ENCODE results near the gene KDM2A.

KDM2A gene

GRCh38 chr11:67286621-67287333 is 167.7 kb downstream of the KDM2A start:
- DNase-seq (ENCODE audit: low read depth) = no peak

DNA sequence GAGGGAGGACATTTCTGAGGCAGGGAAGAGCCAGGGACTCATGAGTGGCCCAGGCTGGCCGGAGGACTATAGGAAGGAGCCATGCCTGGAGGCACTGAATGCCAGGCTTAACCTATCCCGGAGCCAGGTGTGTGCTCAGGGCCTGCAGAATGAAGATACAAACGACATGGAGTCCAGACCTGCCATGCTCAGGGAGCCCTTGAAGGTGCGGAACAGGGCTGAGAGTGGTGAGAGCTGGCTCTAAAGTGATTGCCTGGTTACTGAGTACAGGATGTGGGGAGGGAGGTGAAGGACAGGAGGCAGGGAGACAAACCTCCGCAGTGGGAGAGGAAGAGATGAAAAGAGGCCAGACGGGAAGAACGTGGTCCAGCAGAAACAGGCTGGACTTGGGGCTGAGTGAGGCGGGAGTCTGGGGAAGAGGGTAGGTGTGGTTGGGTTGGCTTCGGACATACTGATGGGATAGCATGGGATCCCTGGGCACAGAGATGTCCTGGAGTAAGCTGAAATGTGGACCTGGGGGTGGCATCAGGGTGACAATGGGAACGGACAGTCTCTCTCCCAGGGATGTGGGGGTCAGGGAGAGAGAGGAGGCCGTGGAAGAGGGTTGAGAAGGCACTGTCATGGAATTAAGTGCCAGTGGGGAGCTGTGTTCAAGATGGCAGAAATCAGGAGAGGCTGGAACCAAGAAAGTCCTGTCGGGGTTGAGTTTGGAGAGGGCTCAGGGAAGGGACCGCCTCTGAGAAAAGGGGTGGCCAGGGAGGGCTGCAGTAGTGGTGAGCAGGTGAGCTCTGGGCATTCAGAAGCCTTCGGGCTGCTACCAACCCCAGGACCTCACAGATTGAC is 168.5 kb downstream of the KDM2A start:
- DNase-seq (ENCODE audit: low read depth) = no peak

DNA sequence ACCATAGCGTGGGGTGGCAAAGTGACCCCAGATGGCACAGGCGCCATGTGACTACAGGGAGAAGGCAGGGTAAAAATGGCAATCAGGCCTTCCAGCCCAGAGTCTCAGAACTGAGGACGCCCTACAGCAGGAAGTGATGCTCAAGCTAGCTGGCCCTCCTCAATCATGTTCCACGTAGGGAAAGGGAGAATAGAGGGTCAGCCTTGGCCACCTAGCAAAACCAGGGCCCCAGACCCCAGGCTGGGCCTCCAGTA is 169.1 kb downstream of the KDM2A start:
- DNase-seq (ENCODE audit: low read depth) = no peak

GRCh38 chr11:67288452-67289225 is 169.6 kb downstream of the KDM2A start:
- peak; percentile 74 for DNase-seq (ENCODE audit: low read depth)

DNA sequence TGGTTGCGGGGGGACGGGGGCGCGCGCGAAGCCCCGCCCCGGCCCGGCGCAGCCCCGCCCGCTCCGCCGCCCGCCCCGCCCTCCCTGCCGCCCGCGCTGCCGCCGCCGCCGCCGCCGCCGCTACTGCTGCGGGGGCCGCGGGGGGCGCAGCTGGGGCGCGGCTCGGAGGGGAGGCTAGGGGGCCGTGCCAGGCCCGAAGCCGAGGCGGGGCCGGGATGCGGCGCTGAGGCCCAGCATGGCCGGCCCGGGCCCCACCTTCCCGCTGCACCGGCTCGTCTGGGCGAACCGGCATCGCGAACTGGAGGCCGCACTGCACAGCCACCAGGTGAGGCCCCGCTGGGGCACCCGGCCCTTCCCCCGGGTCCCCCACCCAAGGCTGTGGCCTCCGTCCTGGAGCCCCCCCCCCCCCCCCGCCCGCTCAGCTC is 170.2 kb downstream of the KDM2A start, which contains the start of gene ANKRD13D:
TSS of gene ANKRD13D (plus strand) at position 78 of the 425 bp plus-strand sequence. CDS start at position 236, 158 bp downstream.
- DNase-seq (ENCODE audit: low read depth) = no peak

- no peak for DNase-seq (ENCODE audit: low read depth)
Measured at GRCh38 chr11:67289651-67290479, 170.8 kb downstream of the KDM2A start.

DNA sequence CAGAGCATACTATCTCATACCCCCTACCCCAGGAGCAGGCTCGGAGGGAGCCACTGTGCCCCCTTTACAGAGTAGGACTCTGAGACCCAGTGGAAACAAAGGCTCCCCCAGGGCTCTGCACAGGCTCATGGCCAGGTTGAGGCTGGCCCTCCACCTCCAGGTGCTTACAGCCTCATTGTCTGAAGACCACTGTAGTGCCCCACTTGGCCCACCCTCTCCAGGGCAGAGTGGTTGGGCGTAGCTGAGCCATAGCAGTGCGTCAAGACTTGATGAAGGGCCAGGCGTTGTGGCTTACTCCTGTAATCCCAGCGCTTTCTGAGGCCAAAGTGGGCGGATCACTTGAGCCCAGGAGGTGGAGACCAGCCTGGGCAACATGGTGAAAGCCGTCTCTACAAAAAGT is 171.7 kb downstream of the KDM2A start:
- no peak for DNase-seq (ENCODE audit: low read depth)

DNA sequence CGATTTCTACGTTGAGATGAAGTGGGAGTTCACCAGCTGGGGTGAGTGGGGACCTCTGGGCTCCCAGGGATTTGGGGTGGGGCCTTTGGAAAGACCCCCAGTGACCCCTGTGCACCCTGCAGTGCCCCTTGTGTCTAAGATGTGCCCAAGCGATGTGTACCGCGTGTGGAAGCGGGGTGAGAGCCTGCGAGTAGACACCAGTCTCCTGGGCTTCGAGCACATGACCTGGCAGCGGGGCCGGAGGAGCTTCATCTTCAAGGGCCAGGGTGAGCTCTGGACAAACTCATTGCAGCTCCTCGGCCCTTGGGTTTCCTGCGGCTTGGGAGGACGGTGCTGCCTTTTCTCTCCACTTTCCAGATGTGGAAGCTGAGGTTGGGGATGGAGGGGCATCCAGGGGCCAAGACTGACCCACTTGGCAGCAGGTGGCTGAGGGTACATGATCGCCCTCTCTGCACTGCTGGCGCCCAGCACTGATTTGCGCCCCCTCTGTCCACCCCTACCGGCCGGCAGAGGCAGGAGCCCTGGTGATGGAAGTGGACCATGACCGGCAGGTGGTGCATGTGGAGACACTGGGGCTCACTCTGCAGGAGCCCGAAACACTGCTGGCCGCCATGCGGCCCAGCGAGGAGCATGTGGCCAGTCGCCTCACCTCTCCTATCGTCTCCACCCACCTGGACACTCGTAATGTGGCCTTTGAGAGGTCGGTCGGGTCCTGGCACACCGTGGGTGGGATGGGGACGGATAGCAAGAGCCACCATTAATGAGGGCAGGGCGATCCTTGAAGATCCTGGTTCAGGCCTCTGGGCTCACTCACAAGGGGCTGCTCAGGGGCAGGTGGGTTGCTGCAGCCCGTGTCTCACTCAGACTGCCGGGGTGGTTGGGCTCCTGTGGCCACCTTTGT is 172.7 kb downstream of the KDM2A start:
- DNase-seq (ENCODE audit: low read depth) = no peak

GRCh38 chr11:67292671-67293070 is 173.6 kb downstream of the KDM2A start:
- no peak for DNase-seq (ENCODE audit: low read depth)

- DNase-seq (ENCODE audit: low read depth) = no peak
Measured at GRCh38 chr11:67293090-67293489, 174.0 kb downstream of the KDM2A start.

GRCh38 chr11:67295846-67296245 is 176.8 kb downstream of the KDM2A start:
- no peak for DNase-seq (ENCODE audit: low read depth)

GRCh38 chr11:67298786-67299185 is 179.7 kb downstream of the KDM2A start:
- no peak for DNase-seq (ENCODE audit: low read depth)

DNA sequence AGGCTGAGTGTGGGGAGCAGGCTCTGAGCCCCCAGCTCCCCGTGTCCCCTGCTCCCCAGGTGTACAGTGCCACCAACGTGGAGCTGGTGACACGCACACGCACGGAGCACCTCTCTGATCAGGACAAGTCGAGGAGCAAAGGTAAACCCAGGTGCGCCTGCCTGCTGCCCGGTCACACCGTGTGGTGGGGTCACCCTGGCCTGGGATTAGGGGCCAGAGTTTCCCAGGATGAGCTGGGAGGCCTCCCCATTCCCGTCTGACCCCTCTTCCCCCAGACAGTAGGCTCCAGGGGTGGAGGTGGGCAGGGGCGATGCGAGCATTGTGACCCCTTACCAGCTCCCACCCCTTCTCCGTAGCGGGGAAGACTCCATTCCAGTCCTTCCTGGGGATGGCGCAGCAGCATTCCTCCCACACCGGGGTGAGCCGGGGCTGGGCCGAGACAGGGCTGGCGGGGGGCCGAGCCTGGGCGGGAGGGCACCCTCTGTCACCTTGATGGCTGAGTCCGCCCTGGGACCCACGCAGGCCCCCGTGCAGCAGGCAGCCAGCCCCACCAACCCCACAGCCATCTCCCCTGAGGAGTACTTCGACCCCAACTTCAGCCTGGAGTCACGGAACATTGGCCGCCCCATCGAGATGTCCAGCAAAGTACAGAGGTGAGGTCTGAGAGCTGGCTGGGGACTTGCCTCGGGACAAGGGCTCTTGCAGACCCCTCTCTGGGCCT is 180.6 kb downstream of the KDM2A start:
- no peak for DNase-seq (ENCODE audit: low read depth)

GRCh38 chr11:67300256-67300755 is 181.2 kb downstream of the KDM2A start:
- no peak for DNase-seq (ENCODE audit: low read depth)

DNA sequence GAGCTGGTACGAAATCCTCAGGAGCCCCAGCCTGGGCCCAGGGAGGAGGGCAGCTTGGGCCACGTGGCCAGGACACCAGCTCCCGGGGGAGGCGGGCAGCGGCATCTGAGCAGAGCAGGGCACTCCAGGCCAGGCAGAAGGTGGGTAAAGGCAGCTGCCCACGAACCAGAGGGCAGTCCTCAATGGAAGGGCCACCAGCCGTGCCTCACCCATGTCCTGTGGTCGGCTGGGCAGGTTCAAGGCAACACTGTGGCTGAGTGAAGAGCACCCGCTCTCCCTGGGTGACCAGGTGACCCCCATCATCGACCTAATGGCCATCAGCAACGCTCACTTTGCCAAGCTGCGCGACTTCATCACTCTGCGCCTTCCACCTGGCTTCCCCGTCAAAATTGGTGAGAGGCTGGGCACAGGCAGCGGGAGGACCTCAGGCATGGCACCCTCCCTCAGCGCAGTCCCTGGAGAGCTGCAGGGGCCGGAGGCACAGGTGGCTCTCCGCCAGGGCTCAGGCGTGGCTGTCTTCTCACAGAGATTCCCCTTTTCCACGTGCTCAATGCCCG is 181.8 kb downstream of the KDM2A start:
- DNase-seq (ENCODE audit: low read depth) = no peak

- no peak for DNase-seq (ENCODE audit: low read depth)
Measured at GRCh38 chr11:67301313-67301921, 182.4 kb downstream of the KDM2A start.

DNA sequence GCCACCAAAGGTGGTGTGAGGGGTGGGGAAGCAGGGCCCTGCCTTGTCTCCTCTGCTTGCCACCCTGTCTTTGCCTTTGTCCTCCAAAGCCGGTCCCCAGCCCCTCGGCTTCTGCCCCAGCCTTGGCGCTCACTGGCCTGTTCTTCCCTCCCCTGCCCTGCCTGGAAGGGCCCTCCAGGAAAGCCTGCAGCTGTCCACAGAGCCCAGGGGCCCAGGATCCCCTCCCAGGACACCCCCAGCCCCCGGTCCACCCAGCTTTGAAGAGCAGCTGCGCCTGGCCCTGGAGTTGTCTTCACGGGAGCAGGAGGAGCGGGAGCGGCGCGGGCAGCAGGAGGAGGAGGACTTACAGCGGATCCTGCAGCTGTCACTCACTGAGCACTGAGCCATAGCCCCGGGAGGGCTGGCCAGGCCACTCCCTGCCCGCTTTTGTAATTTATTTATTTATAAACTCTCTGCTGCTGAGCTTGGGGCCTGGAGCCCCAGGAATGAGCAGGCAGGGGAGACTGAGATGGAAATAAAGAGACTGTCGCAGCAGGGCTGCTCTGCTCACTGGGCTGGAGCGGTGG is 183.0 kb downstream of the KDM2A start:
- no peak for DNase-seq (ENCODE audit: low read depth)

- DNase-seq (ENCODE audit: low read depth) = no peak
Measured at GRCh38 chr11:67302571-67303131, 183.6 kb downstream of the KDM2A start.
